GM21723 (cell line): Measurements from ENCODE around the gene COL6A2.
"Not testable (repeated sequence)": the region's sequence is repeated elsewhere in the genome, so short reads cannot be mapped to it uniquely, and the experiment has no call there.

ENCODE experiments used
- ATAC-seq: cut with Tn5 transposase; IDR thresholded peaks from one replicate; pipeline ENCODE4 v1.9.1; 2021; ENCODE audit warnings: mild to moderate bottlenecking, moderate library complexity; ENCODE audit not compliant: unreplicated experiment

COL6A2 gene

DNA sequence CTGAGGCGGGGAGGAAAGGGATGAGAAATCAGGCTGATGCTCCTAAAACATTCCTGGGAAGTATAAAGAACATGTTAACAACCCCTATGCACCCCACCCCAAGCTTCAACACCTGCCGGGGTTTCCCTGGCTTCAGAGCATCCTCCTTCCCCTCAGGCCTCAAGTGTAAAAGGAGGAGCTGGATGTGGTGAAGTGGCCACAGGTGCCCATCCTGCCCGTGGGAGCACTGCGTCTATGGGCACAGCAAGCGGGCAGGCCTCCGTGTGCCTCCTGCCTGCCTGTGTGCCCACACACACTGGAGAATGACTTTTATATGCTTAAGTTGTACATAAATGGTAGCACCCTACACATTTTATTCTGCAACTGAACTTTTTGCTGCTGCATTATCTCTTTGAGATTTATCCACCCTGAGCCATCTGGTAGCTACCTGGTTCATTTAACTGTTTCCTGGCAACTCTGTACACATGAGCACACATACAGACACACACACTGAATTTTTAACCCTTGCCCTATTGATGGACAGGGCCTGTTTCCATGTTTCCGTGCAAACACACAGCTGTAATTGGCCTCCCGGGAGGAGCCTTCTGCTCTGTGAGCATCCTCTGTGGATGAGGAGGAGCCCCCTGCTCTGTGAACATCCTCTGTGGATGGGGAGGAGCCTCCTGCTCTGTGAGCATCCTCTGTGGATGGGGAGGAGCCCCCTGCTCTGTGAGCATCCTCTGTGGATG, 70.9 kb downstream of the COL6A2 start:
- no peak for ATAC-seq

- ATAC-seq = not testable (repeated sequence)
These were observed 72.7 kb downstream of the COL6A2 start for GRCh38 chr21:46170436-46171193.

DNA sequence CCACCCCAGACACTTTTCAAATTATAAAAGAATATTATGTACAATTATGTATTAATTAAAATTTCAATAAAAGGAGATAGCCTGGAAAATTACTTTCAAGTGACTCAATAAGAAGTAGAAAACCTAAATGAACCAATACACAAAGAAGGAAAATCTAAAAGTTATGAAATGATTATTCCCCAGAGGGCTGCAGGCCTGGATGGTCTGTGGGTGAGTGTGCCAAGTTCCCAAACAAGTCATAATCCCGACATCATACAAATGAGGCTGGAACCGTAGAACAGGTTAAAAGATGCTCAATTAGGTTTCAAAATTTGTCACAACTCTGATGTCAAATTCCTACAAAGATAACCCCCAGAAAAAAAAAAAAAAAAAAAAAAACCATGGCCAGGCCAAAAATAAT, 73.7 kb downstream of the COL6A2 start:
- ATAC-seq = no peak

GRCh38 chr21:46171996-46172862, 74.3 kb downstream of the COL6A2 start:
- ATAC-seq = no peak

DNA sequence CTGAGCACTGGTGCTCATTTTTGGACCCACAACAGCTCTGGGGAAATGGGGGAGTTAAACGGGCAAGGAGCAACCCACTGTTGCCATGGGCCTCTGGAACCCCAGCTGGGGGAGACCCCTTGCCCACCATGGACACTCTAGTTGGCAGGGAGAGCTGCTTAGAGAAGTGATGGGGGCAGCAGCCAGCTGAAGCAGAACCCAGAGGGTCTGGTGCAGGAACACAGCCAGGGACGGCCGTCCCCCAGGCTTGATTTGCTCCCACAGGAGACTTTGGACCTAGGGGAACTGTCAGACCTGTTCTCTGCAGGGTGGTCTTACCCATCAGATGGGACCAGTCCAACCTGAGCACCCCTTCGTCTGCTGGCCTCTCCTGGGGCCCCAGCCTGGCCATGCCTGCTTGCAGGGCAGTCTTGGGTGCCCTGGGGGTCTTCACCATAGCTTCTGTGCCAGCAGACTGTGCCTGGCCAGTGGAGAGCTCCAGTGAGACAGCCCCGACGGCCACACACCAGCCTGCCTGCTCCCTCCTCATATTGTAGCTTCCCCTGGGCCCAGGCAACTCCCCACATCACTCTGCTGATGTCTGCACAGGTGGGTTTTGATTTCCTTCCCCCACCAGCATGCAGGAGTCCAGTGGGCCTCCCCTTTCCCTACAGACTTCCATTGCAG, 75.1 kb downstream of the COL6A2 start:
- no peak for ATAC-seq

- ATAC-seq = no peak
These were observed 75.7 kb downstream of the COL6A2 start for GRCh38 chr21:46173573-46173972.

- not testable (repeated sequence) for ATAC-seq
These were observed 78.7 kb downstream of the COL6A2 start for GRCh38 chr21:46176443-46177129.

DNA sequence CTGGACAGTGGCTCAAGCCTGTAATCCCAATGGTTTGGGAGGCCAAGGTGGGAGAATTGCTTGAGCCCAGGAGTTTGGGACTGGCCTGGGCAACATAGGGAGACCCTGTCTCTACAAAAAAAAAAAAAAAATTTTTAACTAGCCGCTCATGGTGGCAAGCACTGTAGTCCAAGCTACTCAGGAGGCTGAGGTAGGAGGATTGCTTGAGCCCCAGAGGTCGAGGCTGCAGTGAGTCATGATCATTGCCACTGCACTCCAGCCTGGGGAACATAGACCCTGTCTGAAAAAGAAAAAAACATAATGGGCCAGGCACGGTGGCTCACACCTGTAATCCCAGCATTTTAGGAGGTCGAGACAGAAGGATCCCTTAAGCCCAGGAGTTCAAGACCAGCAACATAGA, 81.0 kb downstream of the COL6A2 start:
- ATAC-seq = no peak
